Hepatocyte (in vitro differentiated cells): ENCODE measurements around the gene ZDHHC16. TPM values are rescaled to one million over a fixed set of nuclear protein-coding genes. Genes with fewer than 3 reads are reported as not detected.

Source experiments
- DNase-seq: peaks from one replicate; pipeline ENCODE4 v3.0.0-alpha.2; 2016; ENCODE audit warnings: low spot score
- H2AFZ ChIP-seq: fragments of 200-600 bp; sonication (generic); 2 replicates; pipeline ENCODE4 v1.6.0; 2016; ENCODE audit warnings: antibody characterized with exemption, mild to moderate bottlenecking
- H3K27ac ChIP-seq: fragments of 200-600 bp; sonication (generic); 2 replicates; pipeline ENCODE4 v1.5.1; 2016; ENCODE audit warnings: mild to moderate bottlenecking
- H3K27me3 ChIP-seq: fragments of 200-600 bp; sonication (generic); 2 replicates; pipeline ENCODE4 v1.6.1; 2016
- H3K36me3 ChIP-seq: fragments of 200-600 bp; sonication (generic); replicated peaks from 2 replicates; pipeline ENCODE4 v1.5.1; 2016; ENCODE audit warnings: low read depth; ENCODE audit not compliant: insufficient read depth
- H3K4me1 ChIP-seq: fragments of 200-600 bp; sonication (generic); 2 replicates; pipeline ENCODE4 v1.5.1; 2016; ENCODE audit warnings: mild to moderate bottlenecking, moderate library complexity; ENCODE audit not compliant: insufficient read depth
- H3K4me2 ChIP-seq: fragments of 200-600 bp; sonication (generic); 2 replicates; pipeline ENCODE4 v1.6.0; 2016
- H3K4me3 ChIP-seq: fragments of 200-600 bp; sonication (generic); 2 replicates; pipeline ENCODE4 v1.5.1; 2016; ENCODE audit warnings: mild to moderate bottlenecking
- H3K79me2 ChIP-seq: fragments of 200-600 bp; sonication (generic); 2 replicates; pipeline ENCODE4 v1.6.0; 2017; ENCODE audit warnings: mild to moderate bottlenecking
- H3K9me2 ChIP-seq: fragments of 200-600 bp; sonication (generic); replicated peaks from 2 replicates; pipeline ENCODE4 v1.6.0; 2017; ENCODE audit warnings: mild to moderate bottlenecking; ENCODE audit not compliant: insufficient read depth
- H3K9me3 ChIP-seq: fragments of 200-600 bp; sonication (generic); 2 replicates; pipeline ENCODE4 v1.5.1; 2016; ENCODE audit warnings: low read depth, mild to moderate bottlenecking
- H4K20me1 ChIP-seq: fragments of 200-600 bp; sonication (generic); 2 replicates; pipeline ENCODE4 v1.6.0; 2016; ENCODE audit warnings: mild to moderate bottlenecking; ENCODE audit not compliant: insufficient read depth, poor library complexity, severe bottlenecking
- CTCF ChIP-seq: fragments of 200-600 bp; sonication (generic); IDR thresholded peaks from 2 replicates; pipeline ENCODE4 v1.5.1; 2016; ENCODE audit warnings: antibody characterized with exemption, mild to moderate bottlenecking; ENCODE audit not compliant: poor library complexity
- EZH2 ChIP-seq: fragments of 200-600 bp; sonication (generic); IDR thresholded peaks from 2 replicates; pipeline ENCODE4 v1.6.1; 2016; ENCODE audit warnings: antibody characterized with exemption, mild to moderate bottlenecking, borderline replicate concordance
- EZH2phosphoT487 ChIP-seq: fragments of 200-600 bp; sonication (generic); IDR thresholded peaks from one replicate; pipeline ENCODE4 v1.6.1; 2018; ENCODE audit warnings: antibody characterized with exemption, mild to moderate bottlenecking, low read depth, moderate library complexity; ENCODE audit not compliant: unreplicated experiment, severe bottlenecking
- WGBS: methylation state at CpG from one replicate; pipeline ENCODE4 v1.1.6; 2016; ENCODE audit warnings: low lambda C conversion rate; ENCODE audit errors: missing lambda C conversion rate; 5-methylcytosine and 5-hydroxymethylcytosine counted together
- polyA plus RNA-seq: library from polyadenylated mRNA; unstranded; fragments of >200 nt; fragmentation: Nextera tagmentation; extraction: Ambion mirVana; gene quantifications from 2 replicates; pipeline ENCODE4 v1.2.1, GENCODE V29; 2016
- total RNA-seq: library from RNA; depleted of rRNA; stranded (reverse); fragments of >200 nt; gene quantifications from 2 replicates; pipeline ENCODE4 v1.2.3, GENCODE V29; 2014

Gene ZDHHC16
- total and polyA plus RNA-seq, 2 experiments from 2014 or later: 57.0 to 86.8 TPM

GRCh38 chr10:97485647-97486281, 39.8 kb downstream of the ZDHHC16 start:
- Histone ChIP-seq H3K4me3 (no peak overlapping the region), H3K79me2 (peaks cover 90% of the 10 kb centered on the region), H3K9me2 (no peaks in the 10 kb centered on the region), H3K9me3 (no peaks in the 10 kb centered on the region), H3K4me2 (no peak overlapping the region), H2AFZ (no peak overlapping the region), H4K20me1 (peaks cover 35% of the 10 kb centered on the region), H3K4me1 (no peaks in the 10 kb centered on the region), H3K36me3 (no peaks in the 10 kb centered on the region), H3K27ac (no peak overlapping the region), H3K27me3 (no peaks in the 10 kb centered on the region)
- TF ChIP-seq EZH2: no peak
- TF ChIP-seq CTCF: no peak
- TF ChIP-seq EZH2phosphoT487: no peak
- WGBS: 92% methylated on average over 4 of the region's 4 CpGs
- no peak for DNase-seq

GRCh38 chr10:97490592-97490991, 44.6 kb downstream of the ZDHHC16 start:
- Histone ChIP-seq H2AFZ (no peak overlapping the region), H3K79me2 (peaks cover 98% of the 10 kb centered on the region), H3K4me1 (peaks cover 4% of the 10 kb centered on the region), H3K4me3 (no peak overlapping the region), H3K4me2 (no peak overlapping the region), H4K20me1 (peaks cover 57% of the 10 kb centered on the region), H3K27ac (no peak overlapping the region), H3K36me3 (no peaks in the 10 kb centered on the region), H3K27me3 (no peaks in the 10 kb centered on the region), H3K9me3 (no peaks in the 10 kb centered on the region), H3K9me2 (no peaks in the 10 kb centered on the region)
- no peak for DNase-seq
- WGBS: 96% methylated on average over 2 of the region's 2 CpGs
- TF ChIP-seq EZH2phosphoT487 (no peak), EZH2 (no peak), CTCF (no peak)

- no peak for TF ChIP-seq CTCF
- no peak for TF ChIP-seq EZH2
- no peak for TF ChIP-seq EZH2phosphoT487
- 83% methylated on average over 2 of the region's 2 CpGs for WGBS
- Histone ChIP-seq H3K9me2 (no peaks in the 10 kb centered on the region), H3K4me1 (peaks cover 13% of the 10 kb centered on the region), H3K4me3 (no peak overlapping the region), H3K4me2 (no peak overlapping the region), H3K79me2 (peaks cover 84% of the 10 kb centered on the region), H3K27me3 (no peaks in the 10 kb centered on the region), H2AFZ (no peak overlapping the region), H3K27ac (no peak overlapping the region), H3K36me3 (no peaks in the 10 kb centered on the region), H3K9me3 (no peaks in the 10 kb centered on the region), H4K20me1 (peaks cover 52% of the 10 kb centered on the region)
- DNase-seq: no peak
Observed at GRCh38 chr10:97494151-97494550, 48.2 kb downstream of the ZDHHC16 start.
